ENCODE results near the gene TULP3.

The TULP3 gene

GRCh38 chr12:2974560-2974971, 83.9 kb downstream of the TULP3 start:
- DNase-seq = no peak

- DNase-seq = no peak
These were observed 85.9 kb downstream of the TULP3 start for GRCh38 chr12:2976581-2976996.

DNA sequence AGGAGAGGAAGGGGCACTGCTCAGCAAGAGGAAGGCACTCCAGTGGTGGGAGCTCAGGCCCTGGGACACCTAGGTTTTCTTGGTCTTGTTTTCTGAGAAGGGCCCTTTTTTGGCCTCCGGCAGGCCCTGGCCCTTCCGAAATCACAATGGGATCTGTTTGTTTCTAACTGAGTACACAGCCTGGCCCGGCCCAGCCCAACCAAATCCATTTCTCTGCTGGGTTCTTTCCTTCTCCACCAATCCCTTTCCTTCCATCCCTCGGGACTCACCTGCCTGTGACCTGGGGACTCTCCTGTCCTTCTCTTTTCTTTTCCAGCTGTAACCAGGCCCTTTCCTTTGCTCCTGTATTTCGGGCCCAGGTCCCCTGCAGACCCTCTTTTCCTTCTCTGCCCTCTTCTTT, 87.1 kb downstream of the TULP3 start:
- DNase-seq = no peak

DNA sequence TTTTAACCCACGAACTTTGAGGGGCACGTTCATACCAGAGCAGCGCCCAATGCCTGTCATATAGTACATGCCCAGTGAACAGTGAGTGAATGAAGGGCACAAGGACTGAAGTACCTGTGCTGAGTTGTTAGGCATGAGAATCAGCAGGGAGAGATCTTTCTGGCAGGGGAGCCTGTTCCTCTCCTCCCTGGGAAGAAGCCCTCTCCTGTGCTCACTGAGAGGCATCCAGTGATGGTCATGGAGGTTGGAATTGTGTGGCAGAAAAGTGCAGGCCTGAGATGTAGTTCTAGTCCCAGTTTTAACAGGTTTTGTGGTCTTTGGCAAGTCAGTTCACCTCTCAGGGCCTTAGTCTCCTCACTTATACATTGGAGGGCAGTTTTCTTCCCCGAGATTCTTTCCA, 89.1 kb downstream of the TULP3 start:
- DNase-seq = no peak

DNA sequence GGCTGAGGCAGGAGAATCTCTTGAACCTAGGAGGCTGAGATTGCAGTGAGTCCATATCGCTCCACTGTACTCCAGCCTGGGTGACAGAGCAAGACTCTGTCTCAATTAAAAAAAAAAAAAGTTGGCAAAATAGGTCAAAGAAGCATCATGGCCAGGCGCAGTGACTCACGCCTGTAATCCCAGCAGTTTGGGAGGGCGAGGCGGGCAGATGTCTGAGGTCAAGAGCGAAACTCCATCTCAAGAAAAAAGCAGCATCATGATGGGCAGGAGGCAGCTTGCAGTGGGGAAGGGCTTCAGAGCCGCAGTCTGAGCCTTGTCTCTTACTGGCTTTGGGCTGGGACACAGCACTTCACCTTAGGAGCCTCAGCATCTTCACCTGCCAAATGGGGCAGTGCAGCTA, 89.9 kb downstream of the TULP3 start:
- DNase-seq = no peak

DNA sequence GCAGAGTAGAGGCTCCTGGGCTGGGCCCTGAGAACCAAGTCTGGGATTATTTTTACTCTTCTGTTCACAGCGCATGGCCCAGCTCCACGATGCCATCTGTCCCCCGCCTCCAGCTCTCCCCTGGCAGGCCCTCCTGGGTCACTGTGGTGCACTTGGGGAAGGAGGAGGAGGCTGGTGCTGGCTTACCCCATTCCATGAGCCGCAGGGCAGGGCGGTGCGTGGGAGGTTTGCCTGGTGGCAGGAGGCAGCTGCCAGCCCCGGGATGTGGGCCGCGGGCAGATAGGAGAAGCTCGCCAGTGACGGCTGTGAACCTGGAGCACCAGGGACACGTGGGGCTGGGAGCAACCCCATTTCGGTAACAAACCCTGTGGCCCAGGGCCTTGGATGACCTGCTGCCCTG, 91.7 kb downstream of the TULP3 start:
- no peak for DNase-seq

DNA sequence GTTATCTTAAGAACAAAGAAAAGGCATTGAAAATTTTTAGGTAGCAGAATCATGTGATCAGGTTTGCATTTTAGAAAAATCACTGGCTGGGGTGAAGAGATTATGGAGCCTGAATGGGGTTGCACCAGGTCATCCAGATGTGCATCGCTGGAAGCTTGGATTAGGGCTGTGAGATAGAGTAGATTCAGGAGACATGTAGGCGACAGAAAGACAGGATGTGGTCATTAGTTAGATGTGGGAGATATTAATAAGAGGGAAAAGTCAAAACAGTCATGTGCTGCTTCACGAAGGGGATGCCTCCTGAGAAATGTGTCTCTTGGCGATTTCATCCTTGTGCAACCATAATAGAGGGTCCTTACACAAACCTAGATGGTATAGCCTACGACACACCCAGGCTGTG, 93.6 kb downstream of the TULP3 start:
- no peak for DNase-seq

- DNase-seq = no peak
These were observed 94.0 kb downstream of the TULP3 start for GRCh38 chr12:2984698-2985097.

DNA sequence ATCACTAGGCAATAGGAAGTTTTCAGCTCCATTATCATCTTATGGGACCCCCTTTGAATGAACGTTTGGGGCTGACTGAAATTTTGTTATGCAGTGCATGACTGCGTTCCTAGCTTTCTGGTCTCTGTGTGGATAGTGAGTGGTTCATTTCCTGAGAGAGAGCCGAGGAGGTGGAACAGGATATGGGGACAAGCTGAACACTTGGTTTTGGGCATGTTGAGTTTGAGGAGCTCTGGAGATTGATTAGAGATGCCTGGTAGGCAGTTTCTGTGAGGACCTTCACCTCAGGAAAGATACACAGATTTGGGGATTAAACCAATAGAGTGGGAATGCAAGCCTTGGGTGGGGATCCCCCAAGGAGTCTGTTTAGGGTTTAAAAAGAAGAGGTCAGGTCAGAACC, 96.2 kb downstream of the TULP3 start:
- no peak for DNase-seq

DNA sequence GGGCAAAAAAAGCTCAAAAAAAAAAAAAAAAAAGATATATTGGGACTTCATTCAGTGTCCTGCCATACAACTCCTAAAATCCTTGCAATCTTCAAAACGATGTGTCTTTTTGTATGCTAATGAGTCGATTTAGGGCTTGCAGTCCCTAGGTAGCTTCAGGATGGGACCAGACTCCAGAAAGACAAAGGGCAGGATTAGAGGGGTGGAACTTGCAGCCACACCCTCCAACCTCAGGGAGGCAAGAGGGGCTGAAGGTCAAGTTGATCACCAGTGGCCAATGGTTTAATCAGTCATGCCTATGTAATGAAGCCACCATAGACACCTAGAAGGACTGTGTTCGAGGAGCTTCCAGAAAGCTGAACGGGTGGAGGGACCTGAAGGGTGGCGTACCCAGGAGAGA, 97.8 kb downstream of the TULP3 start:
- no peak for DNase-seq
